GM06990 (cell line): ENCODE measurements around the gene NCR3LG1.

Experiments
- DNase-seq: peaks from one replicate; pipeline ENCODE4 v3.0.0-alpha.2; 2011; ENCODE audit not compliant: insufficient read length; ENCODE audit errors: extremely low read depth
- H3K27me3 ChIP-seq: replicated peaks from 2 replicates; pipeline ENCODE4 v1.6.0; 2011; ENCODE audit warnings: low read length; ENCODE audit not compliant: control insufficient read depth, insufficient read depth
- H3K36me3 ChIP-seq: 2 replicates; pipeline ENCODE4 v1.5.1; 2011; ENCODE audit warnings: low read length; ENCODE audit not compliant: control insufficient read depth, insufficient read depth
- H3K4me3 ChIP-seq: replicated peaks from 2 replicates; pipeline ENCODE4 v1.5.1; 2011; ENCODE audit warnings: low read depth, mild to moderate bottlenecking, control low read depth, low read length
- CTCF ChIP-seq: IDR thresholded peaks from 2 replicates; pipeline ENCODE4 v1.5.1; 2011; ENCODE audit warnings: low read length, control low read depth, mild to moderate bottlenecking, inconsistent platforms; ENCODE audit not compliant: insufficient read depth, poor library complexity, severe bottlenecking

The NCR3LG1 gene

GRCh38 chr11:17395978-17396377, 44.4 kb downstream of the NCR3LG1 start:
- Histone ChIP-seq H3K4me3 (no peak overlapping the region), H3K27me3 (no peaks in the 10 kb centered on the region), H3K36me3 (no peaks in the 10 kb centered on the region)
- no peak for DNase-seq
- TF ChIP-seq CTCF: no peak

- TF ChIP-seq CTCF: no peak
- no peak for DNase-seq
- Histone ChIP-seq H3K36me3 (no peaks in the 10 kb centered on the region), H3K4me3 (no peak overlapping the region), H3K27me3 (no peaks in the 10 kb centered on the region)
These were observed 45.2 kb downstream of the NCR3LG1 start for GRCh38 chr11:17396598-17397310.

- H3K27me3 ChIP-seq: no peaks in the 10 kb centered on the region
- no peak overlapping the region for H3K4me3 ChIP-seq
- no peaks in the 10 kb centered on the region for H3K36me3 ChIP-seq
- no peak for DNase-seq
- no peak for TF ChIP-seq CTCF
These were observed 45.9 kb downstream of the NCR3LG1 start for GRCh38 chr11:17397311-17398002.

- Histone ChIP-seq H3K27me3 (no peaks in the 10 kb centered on the region), H3K36me3 (no peaks in the 10 kb centered on the region), H3K4me3 (no peak overlapping the region)
- no peak for DNase-seq
- no peak for TF ChIP-seq CTCF
These were observed 47.6 kb downstream of the NCR3LG1 start for GRCh38 chr11:17399236-17399635.

- Histone ChIP-seq H3K36me3 (no peaks in the 10 kb centered on the region), H3K27me3 (no peaks in the 10 kb centered on the region), H3K4me3 (no peak overlapping the region)
- no peak for TF ChIP-seq CTCF
- peak; percentile 47 for DNase-seq
These were observed 48.6 kb downstream of the NCR3LG1 start for GRCh38 chr11:17400048-17400775.
